Hepatocyte (in vitro differentiated cells): Measurements from ENCODE around the gene MAST4.

Source experiments
- CTCF ChIP-seq: fragments of 200-600 bp; sonication (generic); IDR thresholded peaks from 2 replicates; pipeline ENCODE4 v1.5.1; 2016; ENCODE audit warnings: antibody characterized with exemption, mild to moderate bottlenecking; ENCODE audit not compliant: poor library complexity
- EZH2 ChIP-seq: fragments of 200-600 bp; sonication (generic); IDR thresholded peaks from 2 replicates; pipeline ENCODE4 v1.6.1; 2016; ENCODE audit warnings: antibody characterized with exemption, mild to moderate bottlenecking, borderline replicate concordance
- EZH2phosphoT487 ChIP-seq: fragments of 200-600 bp; sonication (generic); IDR thresholded peaks from one replicate; pipeline ENCODE4 v1.6.1; 2018; ENCODE audit warnings: antibody characterized with exemption, mild to moderate bottlenecking, low read depth, moderate library complexity; ENCODE audit not compliant: unreplicated experiment, severe bottlenecking

- TF ChIP-seq EZH2 (no peak), CTCF (no peak), EZH2phosphoT487 (no peak)
Measured at GRCh38 chr5:66840511-66841013, 244.4 kb downstream of the MAST4 start.
